OCI-LY3 (cell line): ENCODE measurements around the gene TRIM60.
A peak's percentile ranks its signal among the peaks of the same experiment; 100 is the strongest.
"Not testable (repeated sequence)": the region's sequence is repeated elsewhere in the genome, so short reads cannot be mapped to it uniquely, and the experiment has no call there.

Experiments
- H2AFZ ChIP-seq: fragments of 200-600, 300-600 bp; shearing (Covaris generic); 2 replicates; pipeline ENCODE4 v1.6.0; 2014; ENCODE audit warnings: antibody characterized with exemption, low read depth, low read length
- H3K27ac ChIP-seq: fragments of 200-600, 300-600 bp; sonication (generic); 2 replicates; pipeline ENCODE4 v1.5.1; 2014; ENCODE audit warnings: mild to moderate bottlenecking, low read length, moderate library complexity, mixed read lengths
- H3K27me3 ChIP-seq: fragments of 200-600, 300-600 bp; sonication (generic); 2 replicates; pipeline ENCODE4 v1.6.1; 2014; ENCODE audit warnings: low read depth, low read length, mixed read lengths
- H3K36me3 ChIP-seq: fragments of 200-600, 300-600 bp; sonication (generic); replicated peaks from 2 replicates; pipeline ENCODE3; 2014; ENCODE audit warnings: low read depth, low read length, mixed read lengths
- H3K4me1 ChIP-seq: fragments of 300-600, 200-600 bp; sonication (generic); 2 replicates; pipeline ENCODE4 v1.6.1; 2014; ENCODE audit warnings: low read length, mixed read lengths
- H3K4me2 ChIP-seq: fragments of 200-600, 300-600 bp; sonication (generic); 2 replicates; pipeline ENCODE4 v1.6.1; 2014; ENCODE audit warnings: low read length, mixed read lengths
- H3K4me3 ChIP-seq: fragments of 300-600, 200-600 bp; sonication (generic); 2 replicates; pipeline ENCODE4 v1.5.1; 2014; ENCODE audit warnings: antibody characterized with exemption, mild to moderate bottlenecking, low read length, moderate library complexity
- H3K79me2 ChIP-seq: fragments of 300-600, 200-600 bp; shearing (Covaris generic); 2 replicates; pipeline ENCODE4 v1.6.1; 2014; ENCODE audit warnings: mild to moderate bottlenecking, low read length, mixed read lengths
- H3K9ac ChIP-seq: fragments of 300-600, 200-600 bp; shearing (Covaris generic); 2 replicates; pipeline ENCODE4 v1.6.0; 2014; ENCODE audit warnings: mild to moderate bottlenecking, low read length, moderate library complexity
- H3K9me3 ChIP-seq: fragments of 200-600, 300-600 bp; shearing (Covaris generic); 2 replicates; pipeline ENCODE4 v1.6.1; 2014; ENCODE audit warnings: low read length, mixed read lengths; ENCODE audit not compliant: insufficient read depth
- H4K20me1 ChIP-seq: fragments of 200-600, 300-600 bp; sonication (generic); 2 replicates; pipeline ENCODE4 v1.6.1; 2016; ENCODE audit warnings: low read length, mixed read lengths; ENCODE audit not compliant: insufficient read depth
- EZH2phosphoT487 ChIP-seq: fragments of 200-600 bp; shearing (Covaris generic); IDR thresholded peaks from 2 replicates; pipeline ENCODE4 v1.6.1; 2018; ENCODE audit warnings: antibody characterized with exemption, mixed run types, low read depth
- TF ChIP-seq, protein P1 (sequence below): fragments of 200-600, 300-600 bp; sonication (generic); IDR thresholded peaks from 2 replicates; pipeline ENCODE4 v1.5.1; 2014; ENCODE audit warnings: antibody characterized with exemption, low read length, low read depth

TRIM60 gene

DNA sequence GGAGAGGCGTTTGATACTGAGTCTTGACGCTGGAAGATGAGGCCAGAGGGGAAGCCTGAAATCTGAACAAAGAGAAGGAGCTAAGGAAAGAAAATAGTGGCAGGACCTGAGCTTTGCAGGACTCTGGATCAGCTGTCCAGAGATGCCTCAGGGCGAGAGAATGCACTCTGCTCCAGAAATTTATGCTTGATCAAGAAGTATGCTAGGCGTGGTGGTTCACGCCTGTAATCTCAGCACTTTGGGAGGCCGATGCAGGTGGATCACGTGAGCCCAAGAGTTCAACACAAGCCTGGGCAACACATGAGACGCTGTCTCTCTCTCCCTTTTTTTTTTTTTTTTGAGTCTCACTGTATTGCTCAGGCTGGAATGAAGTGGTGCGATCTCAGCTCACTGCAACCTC lies 23.8 kb downstream of the TRIM60 start:
- no peaks in the 10 kb centered on the region for H3K27me3 ChIP-seq
- no peaks in the 10 kb centered on the region for H3K79me2 ChIP-seq
- H3K4me3 ChIP-seq: no peak overlapping the region
- H3K36me3 ChIP-seq: no peaks in the 10 kb centered on the region
- no peak for TF ChIP-seq EZH2phosphoT487
- no peak overlapping the region for H3K27ac ChIP-seq
- H3K9ac ChIP-seq: no peak overlapping the region
- no peak overlapping the region for H3K4me2 ChIP-seq
- H3K9me3 ChIP-seq: no peaks in the 10 kb centered on the region
- no peaks in the 10 kb centered on the region for H3K4me1 ChIP-seq
- no peak overlapping the region for H2AFZ ChIP-seq
- no peaks in the 10 kb centered on the region for H4K20me1 ChIP-seq

DNA sequence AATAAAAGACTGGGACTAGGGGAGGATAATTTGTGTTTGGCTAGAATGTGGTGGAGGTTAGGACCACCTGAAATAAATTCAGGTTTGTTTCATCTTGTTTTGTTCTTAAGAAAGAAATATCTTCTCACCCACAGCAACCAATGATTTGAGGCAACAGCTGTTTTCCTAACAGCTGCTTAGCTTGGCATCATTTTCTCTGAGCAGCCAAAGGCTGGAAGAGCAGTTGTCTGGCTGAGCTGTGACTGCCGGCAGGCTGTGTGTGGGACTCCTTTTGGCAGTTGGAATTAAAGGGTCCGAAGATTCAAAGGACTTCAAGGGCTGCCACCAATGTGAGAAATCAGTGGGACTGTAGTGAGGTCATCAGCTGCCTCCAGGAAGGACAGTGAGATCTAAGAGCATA lies 26.9 kb downstream of the TRIM60 start:
- Histone ChIP-seq H3K27me3 (no peaks in the 10 kb centered on the region), H3K4me3 (no peak overlapping the region), H3K9me3 (no peaks in the 10 kb centered on the region), H2AFZ (no peak overlapping the region), H3K9ac (no peak overlapping the region), H3K4me1 (no peaks in the 10 kb centered on the region), H3K79me2 (no peaks in the 10 kb centered on the region), H3K27ac (no peak overlapping the region), H3K4me2 (no peak overlapping the region), H3K36me3 (no peaks in the 10 kb centered on the region), H4K20me1 (no peaks in the 10 kb centered on the region)
- TF ChIP-seq EZH2phosphoT487: no peak
- TF ChIP-seq, protein P1, sequence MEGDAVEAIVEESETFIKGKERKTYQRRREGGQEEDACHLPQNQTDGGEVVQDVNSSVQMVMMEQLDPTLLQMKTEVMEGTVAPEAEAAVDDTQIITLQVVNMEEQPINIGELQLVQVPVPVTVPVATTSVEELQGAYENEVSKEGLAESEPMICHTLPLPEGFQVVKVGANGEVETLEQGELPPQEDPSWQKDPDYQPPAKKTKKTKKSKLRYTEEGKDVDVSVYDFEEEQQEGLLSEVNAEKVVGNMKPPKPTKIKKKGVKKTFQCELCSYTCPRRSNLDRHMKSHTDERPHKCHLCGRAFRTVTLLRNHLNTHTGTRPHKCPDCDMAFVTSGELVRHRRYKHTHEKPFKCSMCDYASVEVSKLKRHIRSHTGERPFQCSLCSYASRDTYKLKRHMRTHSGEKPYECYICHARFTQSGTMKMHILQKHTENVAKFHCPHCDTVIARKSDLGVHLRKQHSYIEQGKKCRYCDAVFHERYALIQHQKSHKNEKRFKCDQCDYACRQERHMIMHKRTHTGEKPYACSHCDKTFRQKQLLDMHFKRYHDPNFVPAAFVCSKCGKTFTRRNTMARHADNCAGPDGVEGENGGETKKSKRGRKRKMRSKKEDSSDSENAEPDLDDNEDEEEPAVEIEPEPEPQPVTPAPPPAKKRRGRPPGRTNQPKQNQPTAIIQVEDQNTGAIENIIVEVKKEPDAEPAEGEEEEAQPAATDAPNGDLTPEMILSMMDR: no peak

DNA sequence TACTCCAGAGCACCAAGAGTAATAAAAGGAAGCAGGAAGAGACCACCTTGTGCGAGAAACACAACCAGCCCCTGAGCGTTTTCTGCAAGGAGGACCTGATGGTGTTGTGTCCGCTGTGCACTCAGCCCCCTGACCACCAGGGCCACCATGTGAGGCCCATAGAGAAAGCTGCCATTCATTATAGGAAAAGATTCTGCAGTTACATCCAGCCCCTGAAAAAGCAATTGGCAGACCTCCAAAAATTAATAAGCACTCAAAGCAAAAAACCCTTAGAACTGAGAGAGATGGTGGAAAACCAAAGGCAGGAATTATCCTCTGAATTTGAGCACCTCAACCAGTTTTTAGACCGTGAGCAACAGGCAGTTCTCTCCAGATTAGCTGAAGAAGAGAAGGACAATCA lies 27.6 kb downstream of the TRIM60 start:
- Histone ChIP-seq H3K4me3 (no peak overlapping the region), H3K27ac (no peak overlapping the region), H3K36me3 (no peaks in the 10 kb centered on the region), H3K4me2 (no peak overlapping the region), H4K20me1 (no peaks in the 10 kb centered on the region), H3K9ac (no peak overlapping the region), H3K79me2 (no peaks in the 10 kb centered on the region), H3K4me1 (no peaks in the 10 kb centered on the region), H3K27me3 (no peaks in the 10 kb centered on the region), H3K9me3 (no peaks in the 10 kb centered on the region), H2AFZ (no peak overlapping the region)
- TF ChIP-seq EZH2phosphoT487: no peak
- TF ChIP-seq, protein P1: no peak

DNA sequence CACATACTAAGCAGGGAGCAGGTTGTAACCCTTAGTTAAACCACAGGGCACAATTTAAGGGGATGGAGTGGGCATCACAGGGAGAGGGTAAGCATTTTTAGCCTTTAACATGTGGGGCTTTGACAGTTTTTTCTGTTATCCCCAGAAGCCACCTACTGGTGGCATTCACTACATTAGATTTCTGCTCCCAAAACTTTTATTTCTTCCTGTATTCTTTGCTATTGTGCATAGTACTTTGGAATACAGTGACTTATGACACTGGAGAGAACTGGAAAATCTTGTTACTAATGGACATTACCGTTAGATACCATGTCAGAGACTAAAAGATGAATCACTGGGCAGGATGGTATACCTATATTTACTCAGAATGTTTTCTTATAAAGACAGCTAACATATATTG lies 29.1 kb downstream of the TRIM60 start:
- Histone ChIP-seq H4K20me1 (no peaks in the 10 kb centered on the region), H3K79me2 (no peaks in the 10 kb centered on the region), H2AFZ (no peak overlapping the region), H3K4me2 (no peak overlapping the region), H3K36me3 (no peaks in the 10 kb centered on the region), H3K27me3 (no peaks in the 10 kb centered on the region), H3K9me3 (no peaks in the 10 kb centered on the region), H3K9ac (no peak overlapping the region), H3K4me3 (no peak overlapping the region), H3K4me1 (no peaks in the 10 kb centered on the region), H3K27ac (no peak overlapping the region)
- TF ChIP-seq, protein P1: peak; percentile 49
- TF ChIP-seq EZH2phosphoT487: no peak

DNA sequence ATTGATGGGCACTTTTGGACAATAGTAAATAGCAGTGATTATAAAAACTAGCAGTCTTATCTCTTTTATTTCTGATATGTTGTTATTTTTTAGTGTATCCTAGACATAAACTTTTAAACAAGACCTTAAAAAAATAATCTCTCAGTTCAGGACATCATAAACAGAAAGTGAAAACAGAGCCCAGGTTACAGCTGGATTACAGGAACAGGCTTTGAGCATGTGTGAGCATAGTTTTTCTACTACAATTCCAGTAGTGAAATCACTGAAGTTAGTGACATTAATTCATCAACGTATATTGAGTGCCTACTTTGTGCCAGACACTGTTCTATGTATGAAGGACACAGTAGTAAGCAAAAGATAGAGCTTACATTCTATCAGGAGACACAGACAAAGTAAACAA lies 38.8 kb downstream of the TRIM60 start:
- Histone ChIP-seq H3K9me3 (no peaks in the 10 kb centered on the region), H4K20me1 (no peaks in the 10 kb centered on the region), H3K79me2 (no peaks in the 10 kb centered on the region), H2AFZ (no peak overlapping the region), H3K4me2 (no peak overlapping the region), H3K4me3 (no peak overlapping the region), H3K4me1 (no peaks in the 10 kb centered on the region), H3K9ac (no peak overlapping the region), H3K36me3 (peaks cover 3% of the 10 kb centered on the region), H3K27me3 (no peaks in the 10 kb centered on the region), H3K27ac (no peak overlapping the region)
- TF ChIP-seq, protein P1: no peak
- TF ChIP-seq EZH2phosphoT487: no peak

DNA sequence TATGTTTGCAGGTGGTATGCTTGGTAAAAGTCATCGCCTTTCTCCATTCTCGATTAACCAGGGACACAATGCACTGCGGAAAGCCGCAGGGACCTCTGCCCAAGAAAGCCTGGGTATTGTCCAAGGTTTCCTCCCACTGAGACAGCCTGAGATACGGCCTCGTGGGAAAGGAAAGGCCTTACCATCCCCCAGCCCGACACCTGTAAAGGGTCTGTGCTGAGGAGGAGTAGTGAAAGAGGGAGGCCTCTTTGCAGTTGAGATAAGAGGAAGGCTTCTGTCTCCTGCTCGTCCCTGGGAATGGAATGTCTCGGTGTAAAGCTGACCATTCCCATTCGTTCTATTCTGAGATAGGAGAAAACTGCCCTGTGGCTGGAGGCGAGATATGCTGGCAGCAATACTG lies 41.5 kb downstream of the TRIM60 start:
- not testable (repeated sequence) for H3K4me1 ChIP-seq, H3K27me3 ChIP-seq, H3K9ac ChIP-seq, H3K27ac ChIP-seq, H4K20me1 ChIP-seq, H2AFZ ChIP-seq, H3K79me2 ChIP-seq, H3K4me3 ChIP-seq, H3K9me3 ChIP-seq, H3K4me2 ChIP-seq
- peaks cover 12% of the 10 kb centered on the region for H3K36me3 ChIP-seq
